OCI-M1 (cell line): ENCODE results near the gene LHX2.
A peak's percentile ranks its signal among the peaks of the same experiment; 100 is the strongest.

Experiments used
- DNase-seq: peaks from one replicate; lab custom pipeline; 2025; lab: John Stamatoyannopoulos, UW

LHX2 gene

DNA sequence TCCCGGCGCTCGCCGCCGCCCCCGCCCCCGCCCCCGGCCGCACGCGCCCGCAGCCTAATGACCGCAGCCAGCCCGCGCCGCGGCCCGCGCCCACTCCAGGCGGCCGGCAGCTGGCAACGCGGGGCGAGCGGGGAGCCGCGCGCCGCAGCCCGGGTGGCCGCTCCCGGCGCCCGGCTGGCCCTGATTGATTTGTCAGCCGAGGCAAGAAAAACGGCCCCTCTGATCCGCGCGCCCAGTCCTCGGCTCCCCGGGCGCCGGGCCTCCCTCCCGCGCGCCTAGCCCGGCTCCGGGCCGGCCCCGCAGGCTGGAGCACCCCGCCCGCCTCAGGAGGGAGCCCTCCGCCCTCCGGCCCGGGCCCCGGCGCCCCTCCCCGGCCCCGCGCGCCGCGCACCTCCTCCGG lies 11.9 kb upstream of the LHX2 start:
- no peak for DNase-seq

DNA sequence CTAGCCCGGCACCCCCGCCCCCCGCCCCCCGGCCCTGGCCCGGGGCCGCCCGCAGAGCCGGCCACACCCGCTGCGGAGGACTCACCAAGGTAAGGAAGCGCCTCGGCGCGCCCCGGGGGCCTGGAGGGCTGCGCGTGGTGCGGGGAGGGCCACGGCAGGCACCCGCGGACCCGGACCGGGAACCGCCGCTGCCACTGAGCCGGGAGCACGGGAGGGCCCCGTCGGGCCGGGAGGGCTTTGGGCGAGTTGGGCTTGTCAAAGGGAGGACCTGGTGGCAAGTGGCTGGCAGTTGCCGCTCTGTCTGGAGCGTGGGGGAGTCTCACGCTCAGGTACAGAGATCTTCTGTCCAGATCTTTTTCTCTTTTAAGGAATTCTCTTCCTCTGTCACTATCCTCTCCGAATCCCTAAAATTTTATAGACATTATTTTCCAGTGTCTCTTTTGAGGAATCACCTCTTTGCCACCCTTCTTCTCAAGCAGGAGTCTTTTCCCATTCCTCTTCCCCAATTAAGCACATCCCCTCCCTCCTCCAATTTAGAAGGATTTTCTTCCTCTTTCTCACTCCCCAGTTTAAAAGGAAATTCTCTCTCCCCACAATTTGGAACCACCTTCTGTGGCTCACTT lies 11.3 kb upstream of the LHX2 start:
- no peak for DNase-seq

DNA sequence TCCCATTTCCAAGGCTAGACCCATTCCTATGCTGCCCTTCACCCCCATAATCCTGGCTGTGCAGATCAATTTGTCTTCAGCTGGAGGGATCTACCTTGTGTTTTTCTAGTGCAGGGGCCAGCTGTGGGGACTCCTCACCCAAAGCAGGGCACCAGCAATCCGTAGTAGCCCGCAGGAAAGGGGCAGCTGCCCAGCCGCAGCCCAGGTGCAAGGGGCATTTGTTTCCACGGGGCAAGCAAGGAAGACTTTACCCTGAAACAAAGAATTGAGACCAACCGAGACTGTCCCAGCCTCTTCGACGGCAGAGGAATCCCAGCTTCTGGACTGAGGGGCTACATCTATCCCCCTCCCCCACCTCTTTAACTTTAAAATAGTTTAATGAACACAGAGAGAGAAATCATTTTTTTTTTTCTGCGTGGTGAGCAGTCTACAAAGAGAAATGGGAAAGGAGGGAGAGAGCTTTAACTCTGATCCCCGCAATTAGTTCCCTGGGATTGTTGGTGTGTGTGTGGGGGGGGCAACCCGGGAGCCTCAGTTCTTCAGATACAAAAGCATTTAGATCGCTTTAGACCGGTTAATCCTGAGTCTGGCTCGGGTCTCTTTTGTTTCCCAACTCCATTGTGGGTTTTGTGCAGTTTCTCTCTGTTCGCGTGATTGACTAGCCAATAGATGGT lies 10.6 kb upstream of the LHX2 start:
- no peak for DNase-seq

DNA sequence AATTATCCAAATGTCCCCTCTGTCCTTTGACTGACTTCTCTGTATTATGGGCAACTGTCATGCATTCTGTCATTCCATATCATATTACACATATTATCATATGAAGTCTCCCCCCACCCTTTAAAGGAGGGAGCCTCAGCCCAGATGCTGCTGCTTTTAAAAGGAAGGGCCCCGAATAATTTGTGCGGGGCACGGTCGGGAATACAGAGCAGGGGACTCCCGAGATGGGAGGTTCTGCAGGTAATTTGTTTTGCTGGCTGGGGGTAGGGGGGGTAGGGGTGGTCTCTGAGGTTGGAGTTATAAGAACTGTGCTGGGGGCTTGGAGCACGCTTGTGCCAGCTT lies 10.1 kb upstream of the LHX2 start:
- no peak for DNase-seq

DNA sequence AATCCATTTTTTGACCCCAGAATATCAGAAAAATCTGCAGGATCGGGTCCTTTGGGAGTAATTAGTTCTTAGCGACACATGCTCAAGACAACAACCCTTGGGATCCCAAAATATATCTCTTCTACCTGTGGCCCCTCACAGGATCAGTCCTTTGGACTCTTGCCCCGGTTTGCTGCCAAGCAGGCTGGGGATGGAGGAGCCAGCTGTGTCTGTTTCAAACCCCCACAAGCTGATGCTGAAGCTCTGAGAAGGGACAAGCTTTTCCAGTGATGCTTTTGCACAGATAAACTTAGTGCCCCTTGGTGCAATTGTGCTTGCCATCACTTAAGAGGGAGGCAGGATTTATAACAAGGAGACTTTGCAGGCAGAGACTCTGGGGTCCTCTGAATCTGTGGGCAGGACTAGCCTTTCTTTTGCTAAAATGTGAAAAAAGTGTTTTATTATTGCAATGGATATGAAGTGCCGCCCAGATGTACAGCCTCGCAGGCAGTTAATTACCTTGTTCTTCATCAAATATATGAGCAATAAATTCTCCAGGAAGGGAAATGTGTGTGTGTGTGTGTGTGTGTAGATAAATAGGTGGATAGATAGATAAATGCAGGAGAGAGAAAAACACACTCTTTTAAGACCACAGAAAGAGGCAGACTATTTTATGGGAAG lies 9.6 kb upstream of the LHX2 start:
- no peak for DNase-seq

DNA sequence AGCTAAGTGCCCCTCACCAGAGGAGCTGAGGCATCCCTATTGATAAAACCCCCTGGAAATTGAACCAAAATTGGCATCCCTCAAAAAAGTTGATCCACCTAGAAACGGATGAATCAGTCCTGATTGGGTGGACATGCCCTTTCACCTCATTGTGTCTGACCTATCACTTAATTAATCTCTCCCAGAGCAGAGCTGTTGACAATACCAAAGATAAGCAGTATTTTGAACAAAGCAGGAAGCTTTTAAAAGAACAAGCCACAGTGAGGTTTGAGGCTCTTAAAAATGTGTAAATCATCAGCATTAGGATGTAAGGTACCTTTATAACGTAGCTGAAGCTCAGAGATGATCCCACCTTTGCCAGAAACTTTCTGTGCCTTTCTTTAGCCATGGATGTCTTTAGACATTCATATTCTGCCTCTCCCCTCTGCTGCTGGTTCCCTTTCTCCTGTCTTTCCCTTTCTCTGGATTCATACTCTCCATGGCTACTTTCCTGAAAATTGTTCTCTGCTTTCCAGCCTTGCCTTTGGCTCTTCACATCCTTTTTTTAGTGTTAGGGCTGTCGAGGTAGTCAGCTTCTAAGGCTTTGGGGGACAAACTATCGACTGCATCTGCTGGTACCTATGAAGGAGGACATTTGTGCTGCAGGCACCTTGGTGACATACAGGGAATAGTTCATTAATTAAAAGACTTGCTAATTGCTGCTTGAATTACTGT lies 7.8 kb upstream of the LHX2 start:
- DNase-seq, result no peak

DNA sequence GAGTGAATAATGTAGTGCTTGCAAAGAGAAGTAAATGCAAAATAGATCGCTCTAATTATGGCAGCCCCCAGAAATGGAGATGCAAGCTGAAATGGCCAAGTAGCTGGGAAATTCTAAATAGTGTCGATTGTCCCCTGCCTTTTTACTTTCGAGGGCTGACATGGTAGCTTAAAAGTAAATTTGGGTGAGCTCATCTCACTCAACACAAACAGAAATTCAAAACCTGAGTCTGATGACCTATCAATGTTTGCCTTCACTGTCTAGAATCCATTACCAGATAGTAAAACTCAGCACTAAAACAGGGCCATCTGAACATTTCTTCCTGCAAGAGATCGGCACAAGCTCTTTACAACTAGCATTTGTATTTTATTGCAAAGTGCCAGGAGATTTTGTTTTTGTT lies 7.0 kb upstream of the LHX2 start:
- DNase-seq, result no peak

DNA sequence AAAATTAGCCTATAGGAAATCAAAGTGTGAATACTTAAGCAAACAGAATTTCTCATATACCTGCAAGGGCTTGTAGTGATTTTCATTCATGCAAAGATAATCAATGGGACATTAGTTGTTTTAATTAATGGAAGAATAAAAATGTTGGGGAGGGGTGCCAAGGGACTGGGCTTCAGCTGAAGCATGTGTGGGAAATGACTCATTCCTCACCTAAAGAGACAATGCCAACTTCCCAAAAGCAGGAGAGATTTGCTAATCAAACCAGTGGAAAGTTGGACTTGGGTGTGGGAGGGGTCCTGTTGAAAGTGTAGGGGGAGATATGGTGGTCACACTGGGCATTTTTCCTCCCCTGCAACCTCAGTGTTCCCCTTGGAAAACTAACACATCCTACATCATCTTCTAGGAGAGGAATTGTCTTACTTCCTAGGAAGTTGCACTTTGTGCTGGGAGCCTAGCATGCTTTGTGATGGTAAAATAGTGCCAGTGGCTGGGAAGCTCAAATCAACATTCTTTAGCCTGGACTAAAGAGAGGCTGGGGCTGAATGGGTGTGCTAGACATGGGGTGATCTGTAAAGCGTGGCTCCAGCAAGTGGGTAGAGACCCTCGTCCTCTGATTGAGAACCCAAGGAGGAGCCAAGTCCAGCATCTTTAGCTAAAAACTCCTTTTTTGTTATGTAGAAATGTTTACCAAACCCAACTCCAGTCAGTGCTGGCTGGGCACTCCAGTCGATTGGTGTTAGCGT lies 6.4 kb upstream of the LHX2 start:
- DNase-seq, result no peak

DNA sequence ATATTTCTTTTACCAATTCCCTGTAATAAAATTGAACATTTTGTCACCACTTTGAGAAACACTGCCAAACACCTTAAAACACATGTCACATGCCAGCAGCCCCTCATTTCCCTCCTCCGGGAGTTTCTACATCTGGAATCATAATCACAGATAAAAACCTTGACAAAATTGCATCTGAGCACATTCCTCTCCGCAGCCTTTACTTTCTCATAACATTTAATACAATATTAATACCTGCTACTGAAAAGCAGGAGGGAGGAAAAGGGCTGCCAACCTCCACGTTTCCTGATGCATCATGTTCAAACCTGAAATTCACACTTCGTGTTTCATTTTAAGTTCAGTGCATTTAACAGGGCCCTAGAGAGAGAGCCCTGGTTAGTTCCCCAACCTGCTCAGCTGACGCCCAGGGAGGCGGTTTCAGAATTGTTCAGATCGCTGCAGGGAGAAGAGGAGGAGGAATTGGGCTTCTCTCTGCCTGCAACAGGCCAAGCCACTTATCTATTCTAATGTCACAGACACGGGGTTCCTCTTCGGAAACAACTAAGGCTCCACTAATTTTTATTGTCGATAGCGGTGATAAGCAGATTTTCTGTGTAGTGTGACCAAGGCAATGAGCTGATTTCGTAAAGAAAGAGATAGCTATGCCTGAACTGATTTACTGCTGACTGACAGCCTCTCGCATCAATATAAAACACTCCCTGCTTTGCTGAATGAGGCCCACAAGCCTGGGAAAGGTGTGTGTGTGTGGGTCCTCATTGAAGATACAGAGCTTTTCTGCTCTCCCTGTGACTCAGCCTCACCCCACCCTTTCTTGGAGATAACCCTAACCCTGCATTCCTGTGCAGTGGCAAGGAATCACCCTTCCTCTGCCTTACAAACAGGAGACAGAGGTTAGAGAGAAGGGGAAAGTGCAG lies 4.9 kb upstream of the LHX2 start:
- peak; percentile 47 for DNase-seq

DNA sequence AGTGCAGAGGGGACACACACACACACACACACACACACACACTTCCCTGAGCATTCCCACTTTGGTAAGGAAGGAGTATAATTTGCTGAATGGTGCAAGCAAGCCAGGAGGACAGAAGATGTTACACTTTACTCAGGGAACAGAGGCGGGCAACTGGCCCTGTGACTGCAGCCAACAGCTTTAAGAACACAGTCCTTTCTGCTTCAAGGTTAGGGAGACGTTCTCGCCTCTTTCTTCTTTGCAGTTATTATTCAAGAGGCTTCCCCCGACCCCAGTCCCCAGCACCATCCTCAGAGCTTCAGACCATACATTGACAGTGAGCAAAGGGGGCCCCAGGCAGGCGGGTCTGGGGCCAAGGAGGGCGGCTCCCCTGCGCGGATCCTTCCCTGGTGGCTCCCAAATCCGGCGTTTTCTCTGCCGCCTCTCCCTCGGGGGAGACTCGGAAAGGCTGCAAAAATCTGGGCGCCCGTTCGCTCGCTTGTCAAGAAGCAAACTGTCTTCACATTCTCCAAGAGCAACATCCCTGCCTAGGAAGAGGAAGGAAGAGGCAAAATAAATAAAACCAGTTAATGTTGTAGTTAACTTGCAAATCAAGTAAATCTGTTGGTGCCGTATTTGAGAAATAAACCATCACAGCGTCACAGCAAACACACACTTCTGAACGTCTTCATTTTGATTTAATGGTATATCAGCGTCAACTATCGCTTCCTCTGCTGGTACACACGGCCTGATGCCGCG lies 3.8 kb upstream of the LHX2 start:
- no peak for DNase-seq

DNA sequence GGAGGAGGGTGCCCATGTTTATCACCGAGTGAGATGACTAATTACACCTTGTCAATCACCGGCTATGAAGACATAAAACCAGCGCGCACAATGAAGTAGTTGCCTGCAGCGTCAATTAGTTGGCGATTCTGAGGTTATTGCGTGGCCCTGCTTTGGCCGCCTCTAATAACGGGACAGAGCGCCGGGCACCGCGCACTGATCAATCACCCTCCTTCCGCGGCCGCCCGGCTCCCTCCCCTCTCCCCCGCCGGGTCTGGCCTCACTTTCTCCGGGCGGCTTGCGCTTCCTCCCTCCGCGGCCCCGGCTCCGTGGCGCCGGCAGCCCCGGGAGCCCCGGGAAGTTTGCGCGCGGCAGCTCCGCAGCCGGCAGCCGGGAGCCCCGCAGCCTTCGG lies 3.3 kb upstream of the LHX2 start:
- no peak for DNase-seq

DNA sequence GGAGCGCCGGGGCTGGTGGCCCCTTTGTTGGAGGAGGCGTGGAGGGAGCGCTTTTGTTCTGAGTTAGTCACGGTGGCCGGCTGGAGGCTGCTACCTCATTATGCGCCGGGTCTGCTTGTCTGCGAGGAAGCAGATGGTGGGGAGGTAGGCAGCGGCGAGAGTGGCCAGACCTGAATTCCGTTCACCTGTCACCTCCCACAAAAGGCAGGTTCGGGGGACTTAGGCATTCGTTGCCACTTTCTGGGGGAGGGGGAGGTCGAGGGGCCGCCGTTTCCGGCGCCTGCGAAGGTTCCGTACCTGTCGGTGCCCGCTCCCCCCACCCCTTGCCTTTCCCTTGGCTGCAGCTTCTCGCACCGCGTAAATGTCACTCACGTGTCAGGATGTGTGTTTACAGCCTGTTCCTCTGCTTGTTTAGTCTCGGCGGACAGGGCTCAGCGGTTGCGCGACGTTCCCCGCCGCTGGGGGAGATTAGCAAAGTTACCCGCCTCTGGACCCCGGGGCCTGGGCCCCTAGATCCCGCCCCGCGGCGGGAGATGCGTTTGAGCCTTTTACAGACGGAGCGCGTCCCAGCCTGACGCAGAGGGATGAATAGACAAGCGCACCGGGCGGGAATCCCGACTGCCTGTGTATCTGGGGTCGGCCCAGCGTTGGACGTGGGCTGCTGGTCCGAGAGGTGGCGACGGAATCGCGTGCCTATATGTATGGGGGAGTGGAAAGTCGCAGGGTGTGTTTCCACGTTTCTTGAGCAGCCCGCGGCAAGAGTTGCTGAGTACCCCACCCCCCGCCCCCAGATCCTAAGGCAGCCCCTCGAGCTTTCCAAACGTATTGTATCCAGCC lies 2.7 kb upstream of the LHX2 start:
- DNase-seq, result no peak

DNA sequence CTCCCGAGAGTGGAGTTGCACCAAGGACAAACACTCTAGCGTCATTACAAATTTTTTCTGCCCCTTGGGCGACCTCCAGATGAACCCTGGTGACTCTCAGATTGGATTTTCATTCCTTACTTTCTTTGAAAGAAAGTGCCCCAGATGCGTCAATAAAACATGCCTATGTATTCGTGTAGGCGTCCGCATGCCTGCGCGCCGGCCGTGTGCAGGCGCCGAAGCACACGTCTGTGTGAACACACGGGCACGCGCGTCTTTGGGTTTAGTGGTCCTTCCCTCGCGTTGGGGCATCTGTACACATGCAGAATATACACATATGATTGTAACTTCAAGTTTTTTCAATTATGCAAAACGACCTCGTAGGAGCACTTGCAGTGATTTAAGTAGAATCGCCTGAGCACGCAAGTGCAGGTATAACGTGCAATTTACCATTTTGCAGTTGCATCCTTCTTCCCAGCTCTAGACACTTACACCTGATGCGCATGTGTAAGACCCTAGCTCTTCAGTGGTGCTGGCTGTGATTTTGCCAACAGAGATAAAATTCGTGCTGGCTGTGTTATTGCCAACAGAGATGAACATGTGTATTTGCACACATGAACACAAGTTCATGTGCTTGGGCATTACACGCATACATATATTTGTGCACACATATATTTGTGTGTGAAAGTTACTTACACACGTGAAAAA lies 1.9 kb upstream of the LHX2 start:
- DNase-seq, result no peak

DNA sequence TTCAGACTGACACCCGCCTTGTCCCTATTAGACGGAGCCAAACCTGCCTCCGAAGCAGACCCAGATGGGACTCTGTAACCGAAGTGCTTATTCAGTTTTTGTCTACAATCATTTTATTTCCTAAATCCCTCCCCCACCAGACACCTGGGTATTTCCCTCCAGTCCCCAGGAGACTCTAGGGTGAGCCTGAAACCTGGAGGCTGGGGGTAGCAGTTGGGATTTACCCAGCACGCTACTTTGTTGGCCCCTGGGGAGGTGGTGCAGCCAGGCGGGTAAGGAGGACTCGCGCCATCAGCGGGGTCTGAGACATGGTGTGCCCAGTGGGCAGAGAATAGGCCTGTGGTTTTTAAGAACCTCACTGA lies 1.3 kb upstream of the LHX2 start:
- no peak for DNase-seq

DNA sequence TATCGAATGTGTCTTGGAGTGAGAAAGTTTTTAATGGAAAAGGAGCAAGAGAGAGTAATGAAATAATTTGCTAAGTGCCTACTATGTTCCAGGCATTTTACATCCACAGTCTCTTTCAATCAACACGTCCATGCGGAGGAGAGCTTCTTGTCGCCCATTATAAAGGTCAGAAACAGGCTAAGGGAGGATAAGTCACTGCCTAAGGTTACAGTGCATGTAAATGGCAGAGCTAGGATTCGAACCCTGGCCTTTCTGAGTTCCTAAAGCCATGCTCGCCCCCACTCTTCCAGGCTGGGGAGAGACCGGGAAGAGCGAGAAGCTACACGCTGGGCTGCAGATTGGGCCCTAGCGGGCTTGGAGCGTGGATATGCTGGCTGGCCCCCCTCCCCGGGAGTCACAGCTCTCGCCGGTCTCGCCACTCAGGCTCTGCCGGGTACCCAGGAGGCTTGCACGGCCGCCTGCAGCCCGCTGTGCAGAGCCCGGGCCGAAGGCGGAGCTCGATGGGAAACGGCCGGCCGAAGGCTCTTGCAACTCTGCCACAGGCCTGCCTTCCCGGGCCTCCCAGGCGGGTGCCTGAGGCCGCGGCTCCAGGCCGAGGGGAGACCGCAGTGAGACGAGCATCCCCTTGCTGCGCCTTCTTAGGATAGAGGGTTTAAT lies 775 bp upstream of the LHX2 start:
- no peak for DNase-seq

DNA sequence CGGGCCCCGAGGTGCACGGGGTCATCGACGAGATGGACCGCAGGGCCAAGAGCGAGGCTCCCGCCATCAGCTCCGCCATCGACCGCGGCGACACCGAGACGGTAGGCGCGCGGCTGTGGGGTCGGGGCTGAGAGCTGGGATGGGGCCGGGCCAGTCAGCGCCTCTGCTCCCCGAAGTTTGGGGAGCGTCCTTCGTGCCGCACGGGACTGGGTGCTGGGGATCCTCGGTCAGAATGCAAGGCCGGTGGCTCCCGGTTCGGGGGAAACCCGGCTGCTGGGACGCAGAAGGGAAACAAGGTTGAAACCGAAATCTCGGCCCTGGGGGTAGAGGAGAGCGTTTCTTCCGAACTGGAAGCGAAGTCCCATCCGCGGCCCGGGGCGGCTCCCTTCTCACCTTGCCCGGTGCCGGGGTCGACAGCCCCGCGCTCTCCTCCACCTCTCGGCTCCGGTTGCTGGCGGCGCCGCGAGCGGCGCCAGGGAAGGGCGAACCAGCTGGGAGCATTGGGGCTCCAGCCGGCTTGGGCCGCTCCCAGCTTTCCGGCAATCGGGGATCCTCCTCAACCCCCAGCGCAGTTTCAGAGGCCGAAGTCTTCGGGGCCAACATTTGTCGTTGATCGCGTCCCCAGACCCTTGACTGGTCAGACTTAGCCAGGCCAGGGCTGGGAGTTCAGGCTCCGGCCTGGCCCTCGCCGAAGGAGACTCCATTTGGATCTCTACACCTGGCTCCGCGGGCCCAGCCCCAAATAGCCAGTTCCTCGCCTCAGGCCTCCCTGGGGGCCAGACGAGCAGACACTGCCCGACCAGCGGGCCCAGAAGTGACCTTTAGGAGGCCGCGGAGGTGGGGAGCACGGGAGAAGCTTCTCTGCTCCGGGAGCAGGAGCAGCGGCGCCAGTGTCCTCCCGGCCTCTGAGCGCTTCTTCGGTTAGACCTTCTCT lies 1.1 kb downstream of the LHX2 start:
- no peak for DNase-seq
